B cell (primary cell): ENCODE results near the gene INHBB. TPM values are rescaled to one million over a fixed set of nuclear protein-coding genes. Genes with fewer than 3 reads are reported as not detected.

ENCODE experiments used
- ATAC-seq: fragments of 200-7000 bp; cut with Tn5 transposase; one replicate; pipeline ENCODE4 v1.10.0; 2021; ENCODE audit warnings: low read depth, mild to moderate bottlenecking, moderate number of reproducible peaks, moderate library complexity
- CTCF ChIA-PET: fragments of 350-600 bp; sonication (Branson Sonifier 250); formaldehyde crosslinking; loops from one replicate; lab custom pipeline; 2021; ENCODE audit warnings: antibody characterized with exemption, inconsistent platforms; lab: Charles Lee
- POLR2A ChIA-PET: fragments of 350-600 bp; sonication (Branson Sonifier 250); formaldehyde crosslinking; loops from one replicate; lab custom pipeline; 2021; ENCODE audit warnings: antibody characterized with exemption; lab: Charles Lee
- DNase-seq: peaks from one replicate; pipeline ENCODE4 v3.0.0; 2013
- H2AFZ ChIP-seq: 2 replicates; pipeline ENCODE4 v1.6.1; 2012; ENCODE audit warnings: mild to moderate bottlenecking, low read depth, low read length; ENCODE audit not compliant: insufficient read depth, poor library complexity, severe bottlenecking
- H3K27ac ChIP-seq, 2 donors: 1 replicate in 1 of 2; 2 replicates in 1 of 2; pipeline ENCODE4 v1.5.1; 2012 to 2013; ENCODE audit warnings: low read length in 2 of 2, mild to moderate bottlenecking in 2 of 2, moderate library complexity in 1 of 2
- H3K27me3 ChIP-seq, 4 experiments: fragments of 200-600 bp in 1 of 4; sonication (generic) in 1 of 4; replicated peaks in 1 of 4; 1 replicate in 2 of 4; 2 replicates in 2 of 4; pipeline versions ENCODE4 v1.6.1 to v1.7.0; 2013 to 2016; ENCODE audit warnings: low read length in 3 of 4, mild to moderate bottlenecking in 2 of 4, mixed read lengths in 1 of 4, moderate library complexity in 1 of 4; ENCODE audit not compliant: insufficient read depth in 4 of 4, control insufficient read depth in 3 of 4; ENCODE audit errors: control extremely low read depth in 1 of 4
- H3K36me3 ChIP-seq, 2 experiments: replicated peaks in 1 of 2; 1 replicate in 1 of 2; 2 replicates in 1 of 2; pipeline versions ENCODE4 v1.6.1 to v1.7.1; 2013; ENCODE audit warnings: low read length in 1 of 2; ENCODE audit not compliant: insufficient read depth in 2 of 2, control insufficient read depth in 1 of 2; ENCODE audit errors: control extremely low read depth in 1 of 2, extremely low read depth in 1 of 2
- H3K4me1 ChIP-seq, 2 donors: fragments of 200-600 bp in 1 of 2; sonication (generic) in 1 of 2; 1 replicate in 1 of 2; 2 replicates in 1 of 2; pipeline versions ENCODE4 v1.5.1 to v1.6.1; 2013 to 2017; ENCODE audit warnings: low read length in 2 of 2; ENCODE audit not compliant: control insufficient read depth in 2 of 2, insufficient read depth in 2 of 2
- H3K4me2 ChIP-seq: replicated peaks from 2 replicates; pipeline ENCODE3; 2012; ENCODE audit warnings: mild to moderate bottlenecking, low read depth, low read length; ENCODE audit not compliant: poor library complexity, severe bottlenecking
- H3K4me3 ChIP-seq, 5 experiments: fragments of 200-600 bp in 1 of 5; sonication (generic) in 1 of 5; 1 replicate in 3 of 5; 2 replicates in 2 of 5; pipeline versions ENCODE4 v1.5.1 to v1.7.0; 2011 to 2016; ENCODE audit warnings: low read length in 4 of 5, mild to moderate bottlenecking in 4 of 5, low read depth in 2 of 5, control low read depth in 1 of 5, moderate library complexity in 1 of 5; ENCODE audit not compliant: insufficient read depth in 1 of 5; ENCODE audit errors: control extremely low read depth in 1 of 5, extremely low read depth in 1 of 5
- H3K79me2 ChIP-seq: fragments of 200-600 bp; sonication (generic); one replicate; pipeline ENCODE4 v1.6.0; 2016; ENCODE audit warnings: low read length; ENCODE audit not compliant: control insufficient read depth, insufficient read depth
- H3K9ac ChIP-seq: fragments of 200-600 bp; sonication (generic); 2 replicates; pipeline ENCODE4 v1.6.1; 2017; ENCODE audit warnings: mild to moderate bottlenecking, low read length, moderate library complexity
- H3K9me3 ChIP-seq, 3 donors: one replicate each; pipeline versions ENCODE4 v1.6.1 to v1.7.1; 2013; ENCODE audit warnings: low read length in 2 of 3; ENCODE audit not compliant: control insufficient read depth in 2 of 3, insufficient read depth in 1 of 3; ENCODE audit errors: control extremely low read depth in 1 of 3
- H4K20me1 ChIP-seq: 2 replicates; pipeline ENCODE4 v1.6.0; 2012; ENCODE audit warnings: mild to moderate bottlenecking, low read length; ENCODE audit not compliant: insufficient read depth, control insufficient read depth, poor library complexity, severe bottlenecking
- H3K27ac Mint-ChIP-seq: one replicate; pipeline ENCODE4 v1.8.0; 2021; ENCODE audit warnings: mixed read lengths
- H3K27me3 Mint-ChIP-seq: one replicate; pipeline ENCODE4 v1.8.0; 2021; ENCODE audit warnings: mixed read lengths
- H3K4me1 Mint-ChIP-seq: one replicate; pipeline ENCODE4 v1.8.0; 2021; ENCODE audit warnings: mixed read lengths
- H3K4me3 Mint-ChIP-seq: one replicate; pipeline ENCODE4 v1.8.0; 2021; ENCODE audit warnings: mixed read lengths
- H3K9me3 Mint-ChIP-seq: one replicate; pipeline ENCODE4 v1.8.0; 2022; ENCODE audit warnings: mixed read lengths; ENCODE audit not compliant: insufficient read depth
- EZH2 ChIP-seq: IDR thresholded peaks from 2 replicates; pipeline ENCODE4 v1.6.1; 2012; ENCODE audit warnings: borderline replicate concordance, low read depth, mild to moderate bottlenecking, moderate library complexity, low read length; ENCODE audit not compliant: insufficient read depth, poor library complexity, severe bottlenecking
- WGBS: methylation state at CpG from one replicate; pipeline ENCODE4 v1.1.5; 2013; ENCODE audit warnings: missing lambda C conversion rate; ENCODE audit not compliant: insufficient coverage; 5-methylcytosine and 5-hydroxymethylcytosine counted together
- intact Hi-C: fragments of 100-400 bp; cut with micrococcal nuclease; formaldehyde crosslinking; loops from one replicate; pipeline ENCODE4 v1.10.0; 2022
- polyA plus RNA-seq: library from polyadenylated mRNA; depleted of rRNA; stranded (reverse); fragments of >200 nt; gene quantifications from 2 replicates; pipeline ENCODE4 v1.2.3, GENCODE V29; 2012
- total RNA-seq, 2 donors: library from RNA; stranded (reverse); fragments of 120-200 nt in 1 of 2; gene quantifications; 1 replicate in 1 of 2; 2 replicates in 1 of 2; pipeline versions ENCODE4 v1.2.3 to v1.2.4, GENCODE V29; 2013 to 2022
- TF ChIP-seq, protein P1 (sequence below): fragments of 200-600 bp; IDR thresholded peaks from one replicate; pipeline ENCODE4 v1.8.0; 2022; ENCODE audit warnings: antibody characterized with exemption, mild to moderate bottlenecking

Gene INHBB
- total and polyA plus RNA-seq, 2 donors (not counting 1 experiment from before 2014, with no cell fraction given) = 0.03 TPM; not detected in 1

DNA sequence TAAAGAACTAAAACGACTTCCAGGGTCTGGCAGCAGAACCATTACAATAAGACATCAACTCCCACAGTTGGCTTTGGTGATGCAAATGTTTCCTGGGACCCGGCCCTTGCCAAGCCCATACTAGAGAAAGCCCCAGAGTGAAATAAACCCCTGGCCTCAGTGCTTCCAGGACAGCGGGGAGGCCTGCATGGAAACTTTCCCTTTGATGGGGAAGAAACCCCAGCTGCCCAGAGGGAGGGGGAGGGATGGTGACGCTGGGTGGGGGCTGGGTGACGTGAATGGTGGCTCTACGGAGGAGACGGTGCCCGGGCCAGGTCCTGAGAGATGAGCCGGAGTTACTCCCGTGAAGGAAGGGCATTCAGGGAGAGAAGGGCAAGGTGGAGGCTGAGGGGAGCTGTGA is 27.5 kb downstream of the INHBB start:
- Mint-ChIP-seq H3K27me3 (peaks cover 11% of the 10 kb centered on the region), H3K4me1 (no peaks in the 10 kb centered on the region), H3K27ac (no peak overlapping the region), H3K9me3 (no peaks in the 10 kb centered on the region), H3K4me3 (no peak overlapping the region)
- TF ChIP-seq, protein P1, sequence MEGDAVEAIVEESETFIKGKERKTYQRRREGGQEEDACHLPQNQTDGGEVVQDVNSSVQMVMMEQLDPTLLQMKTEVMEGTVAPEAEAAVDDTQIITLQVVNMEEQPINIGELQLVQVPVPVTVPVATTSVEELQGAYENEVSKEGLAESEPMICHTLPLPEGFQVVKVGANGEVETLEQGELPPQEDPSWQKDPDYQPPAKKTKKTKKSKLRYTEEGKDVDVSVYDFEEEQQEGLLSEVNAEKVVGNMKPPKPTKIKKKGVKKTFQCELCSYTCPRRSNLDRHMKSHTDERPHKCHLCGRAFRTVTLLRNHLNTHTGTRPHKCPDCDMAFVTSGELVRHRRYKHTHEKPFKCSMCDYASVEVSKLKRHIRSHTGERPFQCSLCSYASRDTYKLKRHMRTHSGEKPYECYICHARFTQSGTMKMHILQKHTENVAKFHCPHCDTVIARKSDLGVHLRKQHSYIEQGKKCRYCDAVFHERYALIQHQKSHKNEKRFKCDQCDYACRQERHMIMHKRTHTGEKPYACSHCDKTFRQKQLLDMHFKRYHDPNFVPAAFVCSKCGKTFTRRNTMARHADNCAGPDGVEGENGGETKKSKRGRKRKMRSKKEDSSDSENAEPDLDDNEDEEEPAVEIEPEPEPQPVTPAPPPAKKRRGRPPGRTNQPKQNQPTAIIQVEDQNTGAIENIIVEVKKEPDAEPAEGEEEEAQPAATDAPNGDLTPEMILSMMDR = no peak
- no peak for TF ChIP-seq EZH2
- intact Hi-C loops = no loop called here
- no peak overlapping the region for H3K4me3 ChIP-seq
- H2AFZ ChIP-seq = no peak overlapping the region
- no peaks in the 10 kb centered on the region for H3K27me3 ChIP-seq
- no peaks in the 10 kb centered on the region for H3K79me2 ChIP-seq
- no peak overlapping the region for H3K4me2 ChIP-seq
- H3K9ac ChIP-seq = no peak overlapping the region
- WGBS = 70% methylated on average over 7 of the region's 10 CpGs
- no peak overlapping the region for H3K27ac ChIP-seq
- H3K9me3 ChIP-seq = no peaks in the 10 kb centered on the region
- no peaks in the 10 kb centered on the region for H3K4me1 ChIP-seq
- DNase-seq (no peak), ATAC-seq (no peak)
- H4K20me1 ChIP-seq = no peaks in the 10 kb centered on the region
- POLR2A ChIA-PET = no interaction called here
- CTCF ChIA-PET = no interaction called here
- H3K36me3 ChIP-seq = no peaks in the 10 kb centered on the region

DNA sequence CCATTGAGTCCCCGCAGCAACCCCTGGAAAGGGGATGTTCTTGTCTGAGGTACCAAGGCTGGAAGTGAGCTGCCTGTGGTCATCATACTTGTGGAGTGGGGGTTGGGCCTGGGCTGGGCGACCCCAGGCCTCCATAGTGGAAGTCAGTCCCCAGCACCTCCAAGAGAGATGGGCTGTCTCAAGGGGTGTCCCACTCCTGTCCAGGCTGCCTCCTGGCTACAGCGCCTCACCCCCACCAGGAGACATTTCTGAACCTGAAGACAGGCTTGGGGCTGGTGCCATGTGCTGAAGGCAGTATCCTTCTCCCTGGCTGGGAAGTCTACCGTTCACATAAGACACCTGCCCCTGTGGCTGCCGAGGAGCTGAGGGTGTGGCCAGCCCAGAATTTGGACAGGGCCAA is 28.9 kb downstream of the INHBB start:
- Mint-ChIP-seq H3K4me1 (no peaks in the 10 kb centered on the region), H3K27me3 (peaks cover 8% of the 10 kb centered on the region), H3K9me3 (no peaks in the 10 kb centered on the region), H3K4me3 (no peak overlapping the region), H3K27ac (no peak overlapping the region)
- ChIA-PET POLR2A (no interaction called here), CTCF (no interaction called here)
- no peak for TF ChIP-seq EZH2
- TF ChIP-seq, protein P1 = no peak
- WGBS = 89% methylated on average over 4 of the region's 5 CpGs
- Histone ChIP-seq H2AFZ (no peak overlapping the region), H3K27ac (no peak overlapping the region), H3K4me3 (no peak overlapping the region), H3K9ac (no peak overlapping the region), H3K9me3 (no peaks in the 10 kb centered on the region), H4K20me1 (no peaks in the 10 kb centered on the region), H3K27me3 (no peaks in the 10 kb centered on the region), H3K4me1 (no peaks in the 10 kb centered on the region), H3K4me2 (no peak overlapping the region), H3K79me2 (no peaks in the 10 kb centered on the region), H3K36me3 (no peaks in the 10 kb centered on the region)
- DNase-seq = no peak
- no peak for ATAC-seq
- intact Hi-C loops = no loop called here
